ENCODE results near the gene RPL13A. TPM values are rescaled to one million over a fixed set of nuclear protein-coding genes. Genes with fewer than 3 reads are reported as not detected.
A peak's percentile ranks its signal among the peaks of the same experiment; 100 is the strongest.

The RPL13A gene
- total and polyA plus RNA-seq, 2 of the 4 experiments (the other 2 are of a cell fraction) = 1,477 to 2,069 TPM

- in situ Hi-C loops (cut with MboI; ENCODE audit: low sequenced_read_pairs) (loop anchor here (10.0 kb wide), 1 partner anchor 166 kb away; the partner anchor contains the start of genes BCL2L12 and IRF3), intact Hi-C loops (cut with micrococcal nuclease) (no loop called here), dilution Hi-C loops (cut with HindIII; ENCODE audit: low sequenced_read_pairs, unreplicated experiment) (no loop called here)
- Histone ChIP-seq H2BK120ac (ENCODE audit: low read depth, low read length) (no peak overlapping the region), H3K27me3 (ENCODE audit: control insufficient read depth, insufficient read depth, low read length) (no peaks in the 10 kb centered on the region), H3K4me2 (ENCODE audit: low read depth, low read length) (no peak overlapping the region), H3K4ac (ENCODE audit: low read depth, low read length) (no peak overlapping the region), H3K9me3 (ENCODE audit: control insufficient read depth, insufficient read depth, low read length) (no peaks in the 10 kb centered on the region), H4K5ac (ENCODE audit: low read depth, low read length) (no peak overlapping the region), H2BK5ac (ENCODE audit: low read depth, low read length, poor library complexity, severe bottlenecking) (no peak overlapping the region), H3K18ac (ENCODE audit: low read depth, low read length) (no peak overlapping the region), H3K23ac (ENCODE audit: low read depth, low read length) (0 out of 2 replicates have a peak overlapping the region, but pooled peaks have one; percentile 24), H3K9me1 (ENCODE audit: insufficient read depth, low read length) (no peaks in the 10 kb centered on the region), H2AFZ (replicated peaks; ENCODE audit: low read length, poor library complexity) (no peak overlapping the region), H2AK5ac (ENCODE audit: low read depth, low read length) (no peak overlapping the region), H4K20me1 (ENCODE audit: insufficient read depth, low read length) (peaks cover 29% of the 10 kb centered on the region), H2AK9ac (replicated peaks; ENCODE audit: low read depth, low read length, poor library complexity) (no peak overlapping the region), H3K4me3 (ENCODE audit: insufficient read depth, low read depth, low read length) (no peak overlapping the region), H2BK15ac (ENCODE audit: low read depth, low read length) (no peak overlapping the region), H3K14ac (replicated peaks; ENCODE audit: low read depth, low read length) (no peak overlapping the region), H3K27ac (ENCODE audit: insufficient read depth, low read length) (no peak overlapping the region), H2BK20ac (ENCODE audit: low read depth, low read length) (no peak overlapping the region), H3K9ac (ENCODE audit: low read depth, low read length) (no peak overlapping the region; the same call in 1 of the 2 replicates), H4K91ac (ENCODE audit: insufficient read depth, low read depth, low read length) (no peak overlapping the region), H3K4me1 (ENCODE audit: control insufficient read depth, insufficient read depth, low read length) (peaks cover 10% of the 10 kb centered on the region), H3K79me1 (ENCODE audit: low read depth in 1 of 2, low read length in 2 of 2) (peaks cover 21 to 38% of the 10 kb centered on the region in 2 experiments), H3K56ac (ENCODE audit: extremely low read depth, insufficient read depth, low read length) (no peak overlapping the region), H4K8ac (ENCODE audit: low read depth in 2 of 2, low read length in 2 of 2) (no peak overlapping the region), H3K36me3 (ENCODE audit: control insufficient read depth, insufficient read depth, low read length) (peaks cover 32% of the 10 kb centered on the region)
- CTCF ChIA-PET = no interaction called here
- WGBS, 2 experiments (ENCODE audit: extremely low coverage in 2 of 2, insufficient read length in 1 of 2) = 100% methylated on average over 1 of the region's 7 CpGs; no CpG with 5 or more reads in 1 of the 2 experiments
- POLR2A ChIA-PET (ENCODE audit: unreplicated experiment) = no interaction called here
- TF ChIP-seq MAFK (IDR thresholded peaks at IDR 0.05; ENCODE audit: low read depth, low read length) (no peak), MAZ (IDR thresholded peaks at IDR 0.05; ENCODE audit: borderline replicate concordance, low read depth, low read length) (no peak), RAD21 (IDR thresholded peaks at IDR 0.05; ENCODE audit: low read length) (no peak)
- DNase-seq = no peak
- ATAC-seq (ENCODE audit: low read depth) = no peak
- BruUV-seq (replicated peaks) = no TSS peak
Observed at GRCh38 chr19:49498475-49498874, 11.1 kb downstream of the RPL13A start.
